HS-5 (cell line): ENCODE results near the gene TMED4.
A peak's percentile ranks its signal among the peaks of the same experiment; 100 is the strongest.
"Not testable (repeated sequence)": the region's sequence is repeated elsewhere in the genome, so short reads cannot be mapped to it uniquely, and the experiment has no call there.

Source experiments
- DNase-seq: peaks from one replicate; pipeline ENCODE4 v3.0.0-alpha.2; 2012; ENCODE audit warnings: low read depth

Gene TMED4

DNA sequence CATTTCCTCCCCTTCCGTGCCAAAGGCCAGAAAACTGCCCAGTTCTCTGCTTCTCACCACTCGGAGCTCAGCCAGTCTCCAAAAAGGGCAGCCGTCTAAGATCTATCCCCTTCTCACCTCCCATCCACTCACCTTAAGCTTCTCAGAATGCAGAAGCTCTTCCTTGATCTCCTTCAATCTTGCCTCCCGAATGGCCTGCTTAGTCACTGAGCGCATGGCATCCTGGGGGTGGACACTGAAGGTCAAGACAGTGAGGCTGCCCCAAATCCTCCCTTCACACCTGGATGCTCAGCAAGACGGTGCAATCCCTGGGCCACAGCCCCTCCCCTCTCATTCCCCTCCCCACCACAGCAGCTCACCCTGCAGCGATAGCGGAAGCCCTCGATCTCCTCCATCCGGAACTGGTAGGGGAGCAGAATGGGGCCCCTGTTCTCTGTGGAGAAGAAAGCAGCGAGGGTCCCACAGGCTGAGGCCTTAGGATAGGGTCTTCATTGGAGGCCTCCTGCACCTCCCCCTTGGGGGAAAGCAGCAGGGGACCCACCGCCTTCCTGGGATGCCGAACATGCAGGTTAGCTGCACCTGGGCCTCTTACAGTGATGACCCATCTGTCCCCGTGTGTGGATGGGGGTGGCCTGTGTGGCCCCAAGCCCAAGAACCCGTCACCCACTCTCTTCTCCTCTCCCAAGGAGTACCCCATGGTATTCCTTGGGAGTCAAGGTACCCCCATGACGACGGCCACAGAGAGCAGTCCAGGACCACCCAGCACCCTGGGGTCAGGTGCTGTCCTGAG is 13.1 kb downstream of the TMED4 start:
- no peak for DNase-seq

DNA sequence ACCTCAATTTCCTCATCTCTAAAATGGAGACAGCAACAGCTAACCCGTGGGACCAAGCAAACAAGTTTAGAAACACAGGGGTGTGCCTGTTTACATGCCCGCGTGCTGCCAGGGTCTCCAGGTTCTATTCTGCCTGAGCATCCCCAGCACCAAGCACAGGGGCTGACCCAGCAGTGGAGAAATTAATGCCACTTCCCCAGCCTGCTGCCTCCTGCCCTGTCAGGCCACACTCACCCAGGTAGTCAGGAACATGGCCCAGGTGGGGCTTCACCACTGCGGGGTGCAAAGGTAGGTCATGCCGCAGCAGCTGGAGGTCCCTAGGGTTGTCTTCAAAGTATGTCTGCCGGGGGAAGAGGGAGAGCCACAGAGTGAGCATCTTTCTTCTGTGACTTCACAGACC is 14.1 kb downstream of the TMED4 start:
- DNase-seq = no peak

DNA sequence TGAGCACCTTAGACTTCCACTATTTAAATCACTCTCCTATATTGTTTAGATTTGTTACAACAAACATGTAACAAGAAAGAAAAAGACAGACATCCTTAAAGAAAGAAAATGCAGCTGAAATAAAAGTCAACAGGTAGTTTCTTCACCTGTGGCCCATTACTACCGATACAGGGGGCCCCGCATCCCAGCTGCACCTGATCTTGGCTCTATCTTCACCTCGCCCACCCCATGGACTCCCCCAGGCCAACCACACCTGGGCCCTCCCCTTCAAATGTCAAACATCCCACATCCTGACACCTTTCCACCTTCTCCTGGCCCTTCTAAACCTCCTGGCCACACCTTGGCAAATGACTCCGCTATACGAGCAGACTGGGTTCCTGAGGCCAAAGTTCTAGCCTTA is 15.4 kb downstream of the TMED4 start:
- DNase-seq = no peak

DNA sequence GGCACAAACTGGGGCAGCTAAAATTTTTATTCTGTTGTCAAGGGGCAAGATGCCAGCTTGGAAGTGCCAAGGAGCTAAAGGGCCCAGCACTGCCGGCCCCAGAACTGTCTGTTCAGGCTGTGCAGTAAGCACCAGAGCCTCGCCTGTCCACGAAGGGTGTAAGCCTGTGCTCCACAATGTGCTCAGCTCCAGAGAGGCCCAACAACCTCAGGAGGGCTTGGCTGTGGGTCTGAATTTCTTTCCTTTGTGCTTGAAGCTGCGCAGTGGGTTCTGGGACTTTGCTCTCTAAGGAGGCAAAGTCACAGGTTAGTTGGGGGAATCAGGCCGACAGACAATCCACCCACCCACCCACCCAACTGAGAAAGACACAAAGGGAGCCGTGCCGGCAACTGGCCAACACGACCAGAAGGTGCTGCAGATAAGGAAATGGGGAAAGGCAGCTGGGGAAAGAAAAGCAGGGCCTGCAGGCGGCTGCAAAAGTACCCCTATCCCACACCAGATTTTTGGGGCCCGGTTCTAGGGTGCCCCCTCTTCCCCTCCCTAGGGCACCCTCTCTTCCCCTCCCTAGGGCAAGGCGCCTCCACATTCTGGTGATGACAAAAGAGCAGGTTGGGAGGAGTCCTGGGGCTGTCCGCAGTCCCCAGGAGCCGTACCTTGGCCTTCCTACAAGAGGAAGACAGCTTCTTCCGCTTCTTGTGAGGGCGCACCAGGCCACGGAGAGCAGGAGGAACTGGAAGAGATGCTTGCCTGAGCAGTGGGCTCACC is 16.1 kb downstream of the TMED4 start:
- DNase-seq = no peak

- DNase-seq = peak; percentile 23
Measured at GRCh38 chr7:44565097-44565794, 16.8 kb downstream of the TMED4 start.

DNA sequence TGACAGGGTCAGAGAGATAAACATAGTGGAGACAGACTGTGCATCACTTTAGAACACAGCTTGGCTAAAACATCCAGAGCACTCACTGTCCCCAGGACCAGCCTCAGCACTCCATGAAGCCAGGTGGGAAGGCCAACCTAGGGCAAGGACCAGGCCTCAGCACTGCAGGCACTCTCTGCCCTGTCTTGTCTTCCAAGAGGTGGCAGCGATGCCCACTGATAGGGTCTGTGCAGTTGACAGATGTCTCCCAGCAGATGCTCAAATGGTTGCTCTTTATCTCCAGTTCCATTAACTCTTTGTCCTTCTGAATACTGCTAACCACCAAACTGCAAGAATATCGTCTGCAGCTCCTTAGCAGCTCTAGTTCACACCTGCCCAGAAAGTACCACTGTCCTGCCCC is 17.4 kb downstream of the TMED4 start:
- no peak for DNase-seq

DNA sequence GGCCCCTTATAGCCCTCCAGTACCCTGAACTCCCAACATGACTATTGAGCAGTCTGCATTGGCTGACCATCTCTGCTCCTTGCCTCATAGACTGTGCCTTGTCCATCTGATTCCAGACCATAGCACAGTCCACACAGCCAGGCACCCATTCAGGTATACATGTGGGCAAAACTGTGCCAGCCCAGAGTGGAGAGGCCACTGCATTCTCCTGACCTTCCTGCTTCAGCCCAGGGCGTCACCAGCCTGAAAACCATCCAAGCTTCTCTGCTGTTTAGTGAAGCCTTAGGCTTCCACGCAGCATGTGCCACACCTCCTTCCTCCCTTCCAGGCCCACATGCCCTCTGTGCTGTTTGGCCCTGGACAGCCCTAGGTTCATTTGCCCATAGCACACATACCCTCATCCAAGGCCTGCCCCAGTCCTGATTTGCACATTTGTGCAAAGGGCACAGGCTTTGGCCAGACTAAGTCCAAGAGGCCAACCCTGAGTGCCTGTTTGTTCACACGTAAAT is 18.8 kb downstream of the TMED4 start:
- no peak for DNase-seq

DNA sequence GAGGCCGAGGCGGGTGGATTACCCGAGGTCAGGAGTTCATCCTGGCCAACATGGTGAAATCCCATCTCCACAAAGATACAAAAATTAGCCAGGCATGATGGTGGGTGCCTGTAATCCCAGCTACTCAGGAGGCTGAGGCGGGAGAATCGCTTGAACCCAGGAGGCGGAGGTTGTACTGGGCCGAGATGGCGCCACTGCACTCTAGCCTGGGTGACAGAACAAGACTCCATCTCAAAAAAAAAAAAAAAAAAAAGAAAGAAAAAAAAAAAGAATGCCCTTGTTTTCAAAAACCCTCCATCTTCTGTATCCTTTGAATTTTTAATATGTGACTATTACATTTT is 19.4 kb downstream of the TMED4 start:
- DNase-seq = not testable (repeated sequence)

GRCh38 chr7:44561962-44562621 is 19.9 kb downstream of the TMED4 start:
- DNase-seq = peak; percentile 49

GRCh38 chr7:44561481-44561880 is 20.6 kb downstream of the TMED4 start:
- DNase-seq = no peak

GRCh38 chr7:44559485-44559884 is 22.5 kb downstream of the TMED4 start:
- no peak for DNase-seq

GRCh38 chr7:44557485-44557884 is 24.5 kb downstream of the TMED4 start:
- no peak for DNase-seq

DNA sequence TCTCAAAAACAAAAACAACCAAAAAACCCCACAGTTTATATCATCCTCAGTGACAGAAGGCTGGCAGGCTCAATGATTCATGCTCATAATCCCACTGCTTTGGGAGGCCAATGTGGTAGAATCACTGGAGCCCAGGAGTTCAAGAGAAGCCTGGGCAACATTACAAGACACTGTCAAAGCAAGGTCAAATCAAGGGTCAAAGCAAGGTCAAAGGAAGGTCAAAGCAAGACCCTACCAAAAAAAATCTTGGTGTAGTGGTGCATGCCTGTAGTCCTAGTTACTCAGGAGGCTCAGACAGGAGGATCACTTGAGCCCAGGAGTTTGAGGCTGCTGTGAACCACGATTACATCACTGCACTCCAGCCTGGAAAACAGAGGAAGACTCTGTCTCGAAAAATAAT is 26.7 kb downstream of the TMED4 start:
- no peak for DNase-seq

DNA sequence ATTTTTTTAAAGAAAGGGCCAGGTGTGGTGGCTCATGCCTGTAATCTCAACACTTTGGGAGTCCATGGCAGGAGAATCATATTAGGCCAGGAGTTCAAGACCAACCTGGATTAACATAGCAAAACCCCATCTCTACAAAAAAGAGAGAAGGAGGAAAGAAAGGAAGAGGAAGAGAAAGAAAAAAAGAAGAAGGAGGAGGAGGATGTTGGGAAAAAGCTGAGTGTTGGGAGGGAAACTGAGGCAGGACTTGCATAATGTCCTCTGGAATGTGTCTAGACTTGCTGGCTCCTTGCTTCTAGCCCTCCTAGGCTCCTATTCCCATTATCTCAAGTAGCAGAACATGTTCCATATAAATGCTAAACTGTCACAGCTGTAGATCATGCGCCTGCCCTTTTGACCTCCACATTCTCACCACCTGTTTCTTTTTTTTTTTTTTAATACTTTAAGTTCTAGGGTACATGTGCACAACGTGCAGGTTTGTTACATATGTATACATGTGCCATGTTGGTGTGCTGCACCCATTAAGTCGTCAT is 29.5 kb downstream of the TMED4 start:
- DNase-seq = not testable (repeated sequence)

DNA sequence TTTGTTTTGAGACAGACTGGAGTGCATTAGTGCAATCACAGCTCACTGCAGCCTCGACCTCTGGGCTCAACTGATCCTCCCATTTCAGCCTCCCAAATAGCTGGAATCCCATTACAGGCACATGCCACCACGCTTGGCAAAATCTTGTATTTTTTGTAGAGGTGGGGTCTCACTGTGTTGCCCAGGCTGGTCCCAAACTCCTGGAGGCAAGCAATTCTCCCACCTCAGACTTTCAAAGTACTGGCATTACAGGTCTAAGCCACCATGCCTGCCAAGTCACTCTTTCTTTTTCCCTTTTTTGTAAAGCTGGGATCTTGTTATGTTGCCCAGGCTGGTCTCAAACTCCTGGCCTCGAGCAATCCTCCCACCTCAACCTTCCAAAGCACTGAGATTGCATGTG is 32.6 kb downstream of the TMED4 start:
- no peak for DNase-seq

DNA sequence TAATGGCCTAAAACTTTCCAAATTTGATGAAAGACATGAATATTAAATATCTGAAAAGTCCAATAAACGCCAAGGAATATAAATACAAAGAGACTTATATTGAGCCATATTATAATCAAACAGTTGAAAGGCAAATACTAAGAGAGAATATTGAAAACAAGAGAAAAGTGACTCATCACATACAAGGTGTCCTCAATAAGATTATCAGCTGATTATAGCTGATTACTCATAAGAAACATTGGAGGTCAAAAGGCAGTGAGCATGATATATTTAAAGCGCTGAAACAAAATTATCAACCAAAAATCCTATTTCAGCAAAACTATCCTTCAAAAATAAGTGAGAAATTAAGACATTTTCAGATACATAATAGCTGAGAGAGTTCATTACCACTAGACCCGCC is 33.1 kb downstream of the TMED4 start:
- no peak for DNase-seq

DNA sequence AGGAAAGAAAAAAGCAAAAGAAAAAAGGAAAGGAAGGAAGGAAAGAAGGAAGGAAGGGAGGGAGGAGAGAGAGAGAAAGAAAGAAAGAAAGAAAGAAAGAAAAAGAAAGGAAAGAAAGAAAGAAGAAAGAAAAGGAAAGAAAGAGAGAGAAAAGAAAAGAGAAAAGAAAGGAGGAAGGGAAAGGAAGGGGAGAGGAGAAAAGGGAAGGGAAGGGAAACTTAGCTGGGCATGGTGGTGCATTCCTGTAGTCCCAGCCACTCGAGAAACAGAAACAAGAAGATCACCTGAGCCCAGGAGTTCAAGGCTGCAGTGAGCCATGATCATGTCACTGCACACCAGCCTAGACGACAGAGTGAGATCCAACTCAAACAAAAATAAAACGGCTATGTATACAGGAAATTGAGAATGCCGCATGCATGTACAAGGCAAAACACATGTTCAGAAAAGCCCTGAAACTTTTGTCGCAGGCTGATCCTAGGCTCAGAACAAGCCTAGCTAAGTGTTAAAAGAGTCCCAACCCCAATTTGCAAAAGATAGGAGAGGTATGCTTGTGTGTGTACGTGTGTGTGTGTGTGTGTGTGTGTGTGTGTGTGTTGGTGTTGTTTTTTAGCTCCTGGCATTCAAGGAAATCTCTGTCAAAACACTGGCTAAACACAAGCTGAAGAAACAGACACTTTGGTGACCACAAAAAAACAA is 34.3 kb downstream of the TMED4 start:
- DNase-seq = no peak

DNA sequence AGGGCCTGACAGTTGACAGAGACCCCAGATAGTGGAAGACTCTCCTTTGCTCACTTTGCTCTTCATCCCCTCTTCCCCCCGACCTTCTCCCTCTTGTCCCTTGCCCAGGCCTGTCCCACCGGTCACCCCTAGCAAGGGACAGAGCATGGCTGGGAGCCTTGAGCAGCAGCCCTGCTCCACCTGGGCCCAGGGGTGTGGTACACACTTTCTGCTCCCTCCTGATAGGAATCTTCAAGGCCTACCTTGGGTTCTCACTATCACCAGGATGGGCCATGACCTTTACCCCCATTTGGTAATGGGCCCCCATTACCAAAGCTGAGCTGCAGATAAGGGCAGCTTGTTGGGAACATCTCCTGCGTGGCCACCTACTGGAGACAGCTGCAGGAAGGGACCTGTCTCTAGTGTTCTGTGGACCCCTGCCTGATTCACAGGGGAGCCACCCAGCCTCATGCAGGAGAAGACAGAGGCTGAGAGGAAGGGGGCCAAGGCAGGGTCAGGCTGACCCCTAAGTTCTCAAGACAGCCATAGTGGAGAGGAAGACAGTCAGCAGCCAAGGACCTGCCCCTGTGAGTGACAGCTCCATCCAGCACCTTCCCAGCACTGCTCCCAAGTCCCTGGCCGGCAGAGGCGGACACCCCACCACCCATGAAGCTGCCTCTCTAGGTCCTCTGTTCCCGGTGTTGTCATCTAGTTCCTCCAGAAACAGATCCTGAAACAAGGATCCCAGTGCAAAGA is 40.0 kb downstream of the TMED4 start:
- DNase-seq = no peak

DNA sequence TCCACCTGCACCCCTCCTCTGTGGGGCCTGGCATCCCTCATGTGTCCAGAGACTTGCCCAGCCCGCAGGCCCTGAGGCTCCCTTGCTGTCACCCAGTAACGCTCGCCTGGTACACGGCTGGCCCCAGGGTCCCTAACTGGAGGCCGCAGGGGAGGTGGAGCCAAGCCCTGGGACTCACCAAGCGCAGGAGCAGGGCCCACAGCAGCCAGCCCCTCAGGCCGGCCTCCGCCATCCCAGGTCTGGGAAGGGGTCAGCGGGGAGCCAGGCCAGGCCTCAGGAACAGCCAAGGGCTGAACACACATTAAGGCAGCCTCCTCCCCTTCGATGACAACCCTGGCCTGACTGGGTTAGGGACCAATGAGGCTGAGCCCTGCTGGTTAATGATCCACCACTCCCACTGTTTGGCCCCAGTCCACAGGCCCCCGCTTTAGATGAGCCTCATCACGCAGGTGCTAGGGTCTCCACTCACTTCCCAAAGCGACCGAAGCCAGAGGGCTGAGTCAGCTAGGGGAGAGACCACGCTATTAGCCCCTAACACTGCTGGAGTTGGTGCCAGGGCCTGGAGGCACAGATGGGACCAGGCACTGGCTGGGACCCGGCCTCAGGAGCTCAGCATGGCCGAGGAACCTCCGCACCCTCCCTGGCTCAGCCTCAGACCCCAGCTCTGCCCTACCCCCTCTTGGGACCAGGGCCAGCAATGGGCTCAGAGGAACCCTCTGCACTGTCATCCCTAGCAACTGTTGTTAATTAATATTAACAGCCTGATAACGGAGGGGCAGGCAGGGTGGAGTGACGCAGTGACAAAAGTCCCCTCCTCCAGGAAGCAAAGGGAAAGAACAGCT is 40.8 kb downstream of the TMED4 start, which contains the start of gene NPC1L1:
TSS of gene NPC1L1 (minus strand) at position 303 of the 842 bp plus-strand sequence. CDS start at position 232, 71 bp downstream.
- DNase-seq = no peak

- no peak for DNase-seq
Measured at GRCh38 chr7:44540592-44541027, 41.4 kb downstream of the TMED4 start.
